HFFc6 (cell line): ENCODE data around the gene TIMM44. TPM values are rescaled to one million over a fixed set of nuclear protein-coding genes. Genes with fewer than 3 reads are reported as not detected.
A peak's percentile ranks its signal among the peaks of the same experiment; 100 is the strongest.
"Not testable (repeated sequence)": the region's sequence is repeated elsewhere in the genome, so short reads cannot be mapped to it uniquely, and the experiment has no call there.

ENCODE experiments used
- DNase-seq: peaks from one replicate; pipeline ENCODE4 v3.0.0-alpha.2; 2018
- H3K27ac Mint-ChIP-seq: 2 replicates; pipeline ENCODE4 v1.8.0; 2020; ENCODE audit warnings: mild to moderate bottlenecking, mixed read lengths
- H3K27me3 Mint-ChIP-seq: 2 replicates; pipeline ENCODE4 v1.8.0; 2021; ENCODE audit warnings: mild to moderate bottlenecking, moderate library complexity, mixed read lengths; ENCODE audit not compliant: insufficient read depth
- H3K36me3 Mint-ChIP-seq: 2 replicates; pipeline ENCODE4 v1.8.0; 2021; ENCODE audit warnings: low read depth, mixed read lengths
- H3K4me1 Mint-ChIP-seq: 2 replicates; pipeline ENCODE4 v1.8.0; 2020; ENCODE audit warnings: low read depth, mixed read lengths
- H3K4me3 Mint-ChIP-seq: 2 replicates; pipeline ENCODE4 v1.8.0; 2020; ENCODE audit warnings: mild to moderate bottlenecking, moderate library complexity, mixed read lengths
- H3K9me3 Mint-ChIP-seq: 2 replicates; pipeline ENCODE4 v1.8.0; 2020; ENCODE audit warnings: mild to moderate bottlenecking, mixed read lengths
- CTCF ChIP-seq: fragments of 200-600 bp; sonication (generic); IDR thresholded peaks from 2 replicates; pipeline ENCODE4 v1.5.0; 2021; ENCODE audit warnings: antibody characterized with exemption, mild to moderate bottlenecking
- total RNA-seq, 6 experiments: library from RNA; stranded (reverse); fragmentation: NEBNext Ultra II Directional; extraction: Animal tissue kit (Norgen Biotek cat#: 25700); gene quantifications; 2 replicates in 1 of 6; 3 replicates in 5 of 6; pipeline ENCODE4 v1.2.3, GENCODE V29; 2021

TIMM44 gene
- total RNA-seq, 6 experiments from 2014 or later: 42.9 to 53.5 (median 46.1) TPM

- Mint-ChIP-seq H3K4me3 (peak overlapping the region; percentile 57), H3K4me1 (peaks cover 19% of the 10 kb centered on the region)
- TF ChIP-seq CTCF: 0 out of 2 replicates have a peak, but pooled peaks have one; percentile 7
- not testable (repeated sequence) for H3K27me3 Mint-ChIP-seq, DNase-seq, H3K36me3 Mint-ChIP-seq, H3K9me3 Mint-ChIP-seq, H3K27ac Mint-ChIP-seq
These were observed 25.3 kb downstream of the TIMM44 start for GRCh38 chr19:7918062-7918614.

- peak overlapping the region; percentile 83 for H3K4me3 Mint-ChIP-seq
- H3K27me3 Mint-ChIP-seq: peaks cover 6% of the 10 kb centered on the region
- H3K27ac Mint-ChIP-seq: peak overlapping the region; percentile 61
- no peaks in the 10 kb centered on the region for H3K9me3 Mint-ChIP-seq
- H3K4me1 Mint-ChIP-seq: peaks cover 19% of the 10 kb centered on the region
- peak; percentile 32 for DNase-seq
- peak; percentile 75 for TF ChIP-seq CTCF
- peaks cover 5% of the 10 kb centered on the region; the same call in 1 of the 2 replicates for H3K36me3 Mint-ChIP-seq
These were observed 26.0 kb downstream of the TIMM44 start for GRCh38 chr19:7917267-7918061.

- Mint-ChIP-seq H3K27me3 (peaks cover 6% of the 10 kb centered on the region), H3K9me3 (no peaks in the 10 kb centered on the region), H3K4me3 (peak overlapping the region; percentile 83), H3K36me3 (peaks cover 5% of the 10 kb centered on the region; the same call in 1 of the 2 replicates), H3K4me1 (peaks cover 19% of the 10 kb centered on the region), H3K27ac (peak overlapping the region; percentile 61)
- TF ChIP-seq CTCF: no peak
- no peak for DNase-seq
These were observed 26.6 kb downstream of the TIMM44 start for GRCh38 chr19:7916955-7917266.

GRCh38 chr19:7916103-7916954 is 27.1 kb downstream of the TIMM44 start:
- peaks cover 19% of the 10 kb centered on the region for H3K4me1 Mint-ChIP-seq

More at GRCh38 chr19:7916103-7916954, 27.1 kb downstream of the TIMM44 start:
- DNase-seq: peak; percentile 21
- Mint-ChIP-seq H3K9me3 (no peaks in the 10 kb centered on the region), H3K27me3 (peaks cover 8% of the 10 kb centered on the region), H3K36me3 (peaks cover 5% of the 10 kb centered on the region; the same call in 1 of the 2 replicates), H3K4me3 (peak overlapping the region; percentile 83), H3K27ac (no peak overlapping the region)
- peak; percentile 24; the same call in 1 of the 2 replicates for TF ChIP-seq CTCF
